ENCODE measurements around the gene CHST12.

CHST12 gene

DNA sequence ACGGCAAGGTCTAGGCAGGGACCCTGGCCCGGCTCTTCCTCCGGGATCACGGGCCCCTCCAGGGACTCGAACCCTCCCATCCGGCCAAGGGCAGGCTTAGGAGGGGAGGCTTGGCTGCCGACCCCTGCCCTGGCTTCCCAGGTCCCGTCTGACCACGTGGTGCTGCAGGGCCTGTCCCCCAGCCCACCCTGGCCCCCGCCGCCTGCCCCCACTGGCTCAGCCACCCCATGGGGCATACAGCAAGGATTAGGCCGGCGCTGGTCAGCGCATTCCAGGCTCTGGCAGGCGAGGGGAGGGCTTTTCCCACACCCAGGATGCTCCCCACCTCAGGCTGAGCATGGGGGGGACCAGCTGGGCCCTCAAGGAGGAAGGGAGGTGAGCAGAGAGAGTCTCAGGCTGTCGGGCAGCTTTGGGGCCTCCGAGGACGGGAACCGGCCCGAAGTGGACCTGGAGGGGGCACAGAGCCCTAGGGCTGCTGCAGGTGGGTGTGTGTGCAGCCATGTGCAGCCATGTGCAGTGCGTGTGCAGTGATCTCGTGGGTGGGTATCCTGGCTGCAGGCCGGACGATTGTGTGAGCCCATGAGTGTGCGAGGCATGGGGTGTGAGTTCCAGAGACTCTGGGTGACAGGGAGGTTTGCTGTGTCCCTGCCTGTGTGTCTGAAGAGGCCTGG is 73.5 kb downstream of the CHST12 start:
- CTCF ChIA-PET: no interaction called here
- no peak overlapping the region for H3K4me3 ChIP-seq (ENCODE audit: low read depth, low read length)
- POLR2A ChIA-PET: no interaction called here
- DNase-seq (ENCODE audit: low read depth, low spot score): no peak
- TF ChIP-seq, protein P1, sequence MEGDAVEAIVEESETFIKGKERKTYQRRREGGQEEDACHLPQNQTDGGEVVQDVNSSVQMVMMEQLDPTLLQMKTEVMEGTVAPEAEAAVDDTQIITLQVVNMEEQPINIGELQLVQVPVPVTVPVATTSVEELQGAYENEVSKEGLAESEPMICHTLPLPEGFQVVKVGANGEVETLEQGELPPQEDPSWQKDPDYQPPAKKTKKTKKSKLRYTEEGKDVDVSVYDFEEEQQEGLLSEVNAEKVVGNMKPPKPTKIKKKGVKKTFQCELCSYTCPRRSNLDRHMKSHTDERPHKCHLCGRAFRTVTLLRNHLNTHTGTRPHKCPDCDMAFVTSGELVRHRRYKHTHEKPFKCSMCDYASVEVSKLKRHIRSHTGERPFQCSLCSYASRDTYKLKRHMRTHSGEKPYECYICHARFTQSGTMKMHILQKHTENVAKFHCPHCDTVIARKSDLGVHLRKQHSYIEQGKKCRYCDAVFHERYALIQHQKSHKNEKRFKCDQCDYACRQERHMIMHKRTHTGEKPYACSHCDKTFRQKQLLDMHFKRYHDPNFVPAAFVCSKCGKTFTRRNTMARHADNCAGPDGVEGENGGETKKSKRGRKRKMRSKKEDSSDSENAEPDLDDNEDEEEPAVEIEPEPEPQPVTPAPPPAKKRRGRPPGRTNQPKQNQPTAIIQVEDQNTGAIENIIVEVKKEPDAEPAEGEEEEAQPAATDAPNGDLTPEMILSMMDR (IDR thresholded peaks at IDR 0.05; ENCODE audit: insufficient read depth, low read length, missing control alignments): no peak

DNA sequence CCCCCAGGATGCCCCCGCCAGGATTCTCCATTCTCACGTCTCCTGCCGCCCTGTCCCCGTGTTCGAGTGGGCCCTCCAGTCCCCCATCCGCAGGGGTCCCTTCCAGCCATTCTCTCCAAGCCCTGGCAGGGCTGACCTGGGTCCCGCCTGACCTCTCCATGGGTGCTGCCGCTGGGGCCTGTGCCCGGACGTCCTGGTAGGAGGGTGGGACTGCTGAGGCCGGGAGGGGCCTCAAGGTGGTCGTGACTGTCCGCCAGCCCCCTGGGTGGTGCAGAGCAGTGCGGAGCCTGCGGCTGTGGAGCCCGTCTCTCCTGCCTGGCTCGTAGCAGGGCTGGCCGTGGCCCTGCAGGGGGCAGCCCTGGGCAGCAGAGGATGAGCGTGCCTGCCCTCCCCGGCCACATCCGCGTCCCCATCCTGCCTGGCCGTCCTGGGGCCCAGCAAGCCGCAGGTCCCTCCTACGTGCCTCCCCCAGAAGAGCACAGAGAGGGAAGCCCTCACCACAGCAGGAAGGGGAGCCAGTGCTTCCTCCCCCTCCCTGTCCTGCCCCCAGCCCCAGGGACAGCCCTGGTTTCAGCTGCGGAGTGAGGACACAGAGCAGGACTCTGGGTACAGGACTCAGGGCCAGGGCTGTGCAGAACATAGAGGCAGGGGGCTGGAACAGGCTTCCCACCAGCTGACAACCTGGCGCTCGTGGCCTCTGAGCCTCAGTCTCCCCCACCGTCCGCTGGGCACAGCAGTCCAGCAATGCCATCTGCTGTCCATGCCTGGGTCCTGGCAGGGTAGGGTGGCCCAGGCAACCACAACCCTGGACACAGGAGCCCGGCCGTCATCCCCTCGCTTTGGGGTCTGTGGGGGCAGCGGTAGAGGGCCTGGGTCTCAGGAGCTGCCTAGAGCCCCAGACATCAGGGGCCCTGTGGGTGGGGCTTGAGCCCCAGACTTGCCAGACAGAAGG is 74.3 kb downstream of the CHST12 start:
- TF ChIP-seq, protein P1 (IDR thresholded peaks at IDR 0.05; ENCODE audit: insufficient read depth, low read length, missing control alignments): peak; percentile 95
- no peak for DNase-seq (ENCODE audit: low read depth, low spot score)
- H3K4me3 ChIP-seq (ENCODE audit: low read depth, low read length): no peak overlapping the region
- ChIA-PET POLR2A (no interaction called here), CTCF (interaction anchor here (0.6 to 1.6 kb wide), 19 partner anchors 8 to 1187 kb away, joined by 3 to 10 read pairs (median 5); no protein-coding TSS in a partner anchor)

DNA sequence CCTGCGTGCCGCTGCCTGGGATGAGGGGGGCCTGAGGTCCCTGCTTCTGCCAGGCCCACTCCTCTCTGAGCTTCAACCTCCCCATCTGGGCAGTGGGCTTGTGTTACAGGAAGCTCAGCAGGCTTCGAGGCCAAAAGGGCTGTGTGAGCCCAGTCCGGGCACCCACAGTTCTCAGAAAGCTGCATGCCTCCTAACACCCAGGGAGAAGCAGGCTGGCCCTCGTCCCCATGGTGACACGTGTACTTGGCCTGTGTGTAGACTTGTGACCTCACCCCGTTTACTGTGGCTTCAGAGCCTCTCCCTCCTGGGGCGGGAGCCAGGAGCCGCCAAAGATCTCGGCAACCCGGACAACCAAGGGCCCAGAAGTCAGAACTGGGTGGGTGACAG is 75.0 kb downstream of the CHST12 start:
- H3K4me3 ChIP-seq (ENCODE audit: low read depth, low read length): no peak overlapping the region
- TF ChIP-seq, protein P1 (IDR thresholded peaks at IDR 0.05; ENCODE audit: insufficient read depth, low read length, missing control alignments): no peak
- CTCF ChIA-PET: interaction anchor here (0.6 to 1.6 kb wide), 19 partner anchors 9 to 1188 kb away, joined by 3 to 10 read pairs (median 5); no protein-coding TSS in a partner anchor
- no peak for DNase-seq (ENCODE audit: low read depth, low spot score)
- POLR2A ChIA-PET: no interaction called here

DNA sequence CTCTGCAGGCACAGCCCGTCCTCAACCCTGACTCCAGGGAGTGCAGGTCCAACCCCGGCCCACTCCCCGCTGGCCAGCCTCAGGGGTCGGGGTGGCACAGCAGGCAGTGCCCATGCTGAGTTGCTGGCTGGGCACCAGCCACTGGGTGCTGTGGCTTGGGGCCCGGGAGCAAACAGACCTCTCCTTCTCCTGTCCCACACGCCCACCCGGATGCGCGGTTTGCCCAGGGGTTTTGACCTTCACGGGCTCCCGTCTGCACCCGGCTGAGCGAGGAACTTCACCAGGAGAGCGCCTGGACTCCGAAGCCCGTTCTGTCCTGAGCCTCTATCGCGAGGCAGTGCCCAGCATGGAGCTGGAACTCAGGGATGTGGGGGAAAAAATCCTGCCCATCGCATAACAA is 75.4 kb downstream of the CHST12 start:
- ChIA-PET POLR2A (no interaction called here), CTCF (interaction anchor here (0.9 to 2.9 kb wide), 19 partner anchors 9 to 1188 kb away, joined by 3 to 25 read pairs (median 5); no protein-coding TSS in a partner anchor)
- TF ChIP-seq, protein P1 (IDR thresholded peaks at IDR 0.05; ENCODE audit: insufficient read depth, low read length, missing control alignments): no peak
- no peak overlapping the region for H3K4me3 ChIP-seq (ENCODE audit: low read depth, low read length)
- no peak for DNase-seq (ENCODE audit: low read depth, low spot score)

DNA sequence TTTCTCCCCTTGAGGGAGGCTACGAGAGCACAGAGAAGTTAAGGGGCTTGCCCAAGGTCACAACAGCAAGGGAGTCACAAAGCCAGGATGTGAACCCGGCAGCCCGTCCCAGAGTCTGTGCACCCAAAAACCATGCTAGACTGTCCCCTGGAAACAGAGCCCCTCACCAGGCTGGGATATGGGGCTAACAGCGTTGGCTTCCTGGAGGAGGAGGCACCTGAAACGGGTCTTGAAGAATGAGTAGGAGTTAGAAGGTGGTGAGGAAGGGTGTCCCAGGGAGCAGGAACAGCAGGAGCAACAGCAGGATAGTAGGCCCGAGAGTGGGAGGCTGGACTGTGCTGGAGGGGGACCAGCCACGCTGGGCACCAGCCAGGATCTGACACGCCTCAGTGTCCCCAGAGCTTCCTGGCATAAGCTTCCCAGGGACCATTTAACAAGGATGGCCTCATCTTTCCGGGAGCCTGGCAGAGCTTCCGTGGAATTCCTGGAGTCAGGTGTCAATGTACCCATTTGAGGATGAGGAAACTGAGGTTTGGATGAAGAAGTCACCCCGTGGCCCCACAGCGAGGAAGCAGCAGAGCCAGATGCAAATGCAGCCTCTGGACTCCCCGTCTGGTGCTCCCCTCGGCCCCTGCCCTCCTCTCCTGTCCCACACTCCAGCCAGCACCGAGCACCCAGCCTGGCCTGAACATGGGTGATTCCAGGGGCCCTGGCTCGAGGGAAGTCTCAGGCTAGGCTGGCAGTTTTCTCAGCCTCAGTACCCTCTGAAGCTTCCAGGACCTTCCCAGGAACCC is 76.1 kb downstream of the CHST12 start:
- no peak for DNase-seq (ENCODE audit: low read depth, low spot score)
- CTCF ChIA-PET: interaction anchor here (0.8 to 2.9 kb wide), 12 partner anchors 9 to 201 kb away, joined by 3 to 25 read pairs (median 6); no protein-coding TSS in a partner anchor
- POLR2A ChIA-PET: interaction anchor here (0.6 kb wide), 1 partner anchor 17 kb away, joined by 3 read pairs; no protein-coding TSS in a partner anchor
- TF ChIP-seq, protein P1 (IDR thresholded peaks at IDR 0.05; ENCODE audit: insufficient read depth, low read length, missing control alignments): no peak
- no peak overlapping the region for H3K4me3 ChIP-seq (ENCODE audit: low read depth, low read length)

Measured in AG04449 (cell line).